ENCODE results near the gene MXD4. TPM values are rescaled to one million over a fixed set of nuclear protein-coding genes. Genes with fewer than 3 reads are reported as not detected.

Gene MXD4
- total RNA-seq, 6 donors from 2014 or later = 50.1 to 135 (median 76.4) TPM

DNA sequence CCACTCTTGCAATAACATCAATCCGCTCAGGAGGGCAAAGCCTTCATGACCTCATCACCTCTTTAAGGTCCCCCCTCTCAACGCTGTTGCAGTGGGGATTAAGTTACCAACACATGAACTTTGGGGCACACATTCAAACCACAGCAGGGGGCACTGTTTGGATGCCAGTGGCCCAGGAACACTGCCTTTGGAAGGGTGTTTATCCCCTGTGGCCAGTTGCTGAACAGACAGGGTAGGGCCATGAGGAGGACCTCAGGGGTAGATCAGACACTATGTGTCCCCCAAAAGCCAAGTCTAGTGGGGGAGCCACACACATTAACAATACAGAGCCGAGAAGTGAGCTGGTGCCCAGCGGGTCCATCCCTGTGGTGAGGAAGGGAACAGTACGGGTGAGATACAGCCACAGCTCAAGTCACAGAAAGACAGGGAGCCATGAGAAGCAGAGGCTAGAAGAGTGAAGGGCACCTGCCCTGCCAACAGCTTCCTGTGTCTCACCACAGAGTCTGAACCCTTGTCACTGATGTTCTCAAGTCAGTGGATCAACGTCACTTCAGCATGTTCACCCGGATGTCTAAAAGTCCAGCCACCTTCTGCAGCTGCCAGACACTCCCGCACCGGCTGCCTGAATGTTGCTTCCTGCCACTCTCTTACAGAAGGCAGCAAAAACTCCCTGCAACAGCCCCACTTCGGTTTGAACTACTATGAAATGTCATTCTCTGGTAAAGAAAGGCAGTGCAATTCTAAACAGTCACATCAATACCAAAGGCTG lies 19.9 kb upstream of the MXD4 start:
- WGBS, 2 donors = 60 to 62% methylated on average over 9 to 10 of the region's 10 CpGs
- peak; percentile 17 to 60 for ATAC-seq (ENCODE audit: low FRiP score in 2 of 2)
- H3K27ac ChIP-seq = peak overlapping the region in 2 of 4 donors; percentile 60 to 61

DNA sequence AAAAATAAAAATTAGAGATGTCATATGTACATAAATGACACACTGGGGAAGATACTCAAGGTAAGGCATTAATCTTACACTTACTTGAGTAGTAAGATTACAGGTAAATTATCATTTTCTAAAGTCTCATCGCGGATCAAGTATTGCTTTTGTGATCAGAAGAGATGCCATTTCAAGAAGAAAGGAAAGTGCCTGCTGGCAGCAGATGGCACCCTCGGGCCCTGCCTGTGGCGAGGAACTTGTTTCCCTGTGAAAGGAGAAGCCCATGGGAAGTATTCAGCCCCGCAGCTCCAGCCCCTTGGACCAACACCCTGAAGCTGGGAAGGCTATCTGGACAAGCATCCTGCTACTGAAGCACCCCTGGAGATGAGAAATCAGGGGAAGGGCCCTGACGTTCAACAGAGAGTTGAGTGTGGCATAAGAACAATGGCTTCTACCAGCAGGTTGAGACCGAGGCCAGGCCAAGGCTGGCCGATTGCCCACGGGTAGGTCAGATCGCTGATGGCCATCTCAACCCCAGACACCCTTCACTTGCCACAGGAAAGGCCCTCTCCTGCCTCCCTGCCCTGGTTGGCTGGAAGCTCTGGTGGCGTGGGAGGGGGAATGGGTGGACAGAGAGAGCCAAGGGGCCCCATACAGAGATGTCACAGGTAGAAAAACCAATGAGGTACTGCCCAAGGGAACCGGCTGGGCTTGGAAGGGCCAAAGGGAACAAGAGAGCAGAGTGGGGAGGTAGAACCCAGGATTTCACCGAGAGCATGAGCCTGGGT lies 18.8 kb upstream of the MXD4 start:
- H3K27ac ChIP-seq = peak overlapping the region in 1 of 4 donors; percentile 61
- H3K4me3 ChIP-seq = no peak overlapping the region
- H3K36me3 ChIP-seq = no peaks in the 10 kb centered on the region
- H3K27me3 ChIP-seq = no peaks in the 10 kb centered on the region
- H3K9me3 ChIP-seq = no peaks in the 10 kb centered on the region
- ATAC-seq (ENCODE audit: low FRiP score in 2 of 2) (no peak), DNase-seq (no peak)
- TF ChIP-seq EP300 (IDR thresholded peaks at IDR 0.05) = no peak
- TF ChIP-seq, protein P1, sequence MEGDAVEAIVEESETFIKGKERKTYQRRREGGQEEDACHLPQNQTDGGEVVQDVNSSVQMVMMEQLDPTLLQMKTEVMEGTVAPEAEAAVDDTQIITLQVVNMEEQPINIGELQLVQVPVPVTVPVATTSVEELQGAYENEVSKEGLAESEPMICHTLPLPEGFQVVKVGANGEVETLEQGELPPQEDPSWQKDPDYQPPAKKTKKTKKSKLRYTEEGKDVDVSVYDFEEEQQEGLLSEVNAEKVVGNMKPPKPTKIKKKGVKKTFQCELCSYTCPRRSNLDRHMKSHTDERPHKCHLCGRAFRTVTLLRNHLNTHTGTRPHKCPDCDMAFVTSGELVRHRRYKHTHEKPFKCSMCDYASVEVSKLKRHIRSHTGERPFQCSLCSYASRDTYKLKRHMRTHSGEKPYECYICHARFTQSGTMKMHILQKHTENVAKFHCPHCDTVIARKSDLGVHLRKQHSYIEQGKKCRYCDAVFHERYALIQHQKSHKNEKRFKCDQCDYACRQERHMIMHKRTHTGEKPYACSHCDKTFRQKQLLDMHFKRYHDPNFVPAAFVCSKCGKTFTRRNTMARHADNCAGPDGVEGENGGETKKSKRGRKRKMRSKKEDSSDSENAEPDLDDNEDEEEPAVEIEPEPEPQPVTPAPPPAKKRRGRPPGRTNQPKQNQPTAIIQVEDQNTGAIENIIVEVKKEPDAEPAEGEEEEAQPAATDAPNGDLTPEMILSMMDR (IDR thresholded peaks at IDR 0.05) = no peak
- no peak for TF ChIP-seq POLR2AphosphoS5 (IDR thresholded peaks at IDR 0.05)
- TF ChIP-seq POLR2A (IDR thresholded peaks at IDR 0.05) = no peak
- 86 to 92% methylated on average over 13 of the region's 13 CpGs for WGBS, 2 donors
- no peaks in the 10 kb centered on the region for H3K4me1 ChIP-seq

More for the DNA sequence above, 19.9 kb upstream of the MXD4 start:
- DNase-seq = peak in 1 of 2 donors; percentile 47
- H3K4me3 ChIP-seq = no peak overlapping the region
- TF ChIP-seq EP300 (IDR thresholded peaks at IDR 0.05) (no peak), POLR2A (IDR thresholded peaks at IDR 0.05) (peak in 1 of 4 donors; percentile 47), POLR2AphosphoS5 (IDR thresholded peaks at IDR 0.05) (peak; percentile 25 to 28)
- TF ChIP-seq, protein P1 (IDR thresholded peaks at IDR 0.05) = peak in 4 of 6 experiments; percentile 10 to 26 (median 22)
- H3K9me3 ChIP-seq = no peaks in the 10 kb centered on the region
- no peaks in the 10 kb centered on the region for H3K36me3 ChIP-seq
- H3K27me3 ChIP-seq = no peaks in the 10 kb centered on the region
- no peaks in the 10 kb centered on the region for H3K4me1 ChIP-seq

DNA sequence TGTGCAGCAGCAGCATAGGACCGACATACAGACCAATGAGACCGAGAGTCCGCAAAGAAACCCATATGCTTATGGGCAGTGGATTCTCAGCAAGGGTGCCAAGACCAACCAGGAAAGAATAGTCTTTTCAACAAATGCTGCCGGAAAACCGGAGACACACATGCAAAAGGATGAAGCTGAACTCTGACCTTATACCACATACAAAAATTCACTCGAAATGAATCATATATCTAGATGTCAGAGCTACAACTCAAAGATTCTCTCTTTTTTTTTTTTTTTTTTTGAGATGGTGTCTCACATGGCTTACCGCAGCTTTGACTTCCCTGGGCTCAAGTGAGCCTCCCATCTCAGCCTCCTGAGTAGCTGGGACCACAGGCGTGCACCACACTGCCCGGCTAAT lies 16.0 kb upstream of the MXD4 start:
- H3K27me3 ChIP-seq = no peaks in the 10 kb centered on the region
- no peak for DNase-seq
- 91 to 98% methylated on average over 9 of the region's 9 CpGs for WGBS, 2 donors
- H3K27ac ChIP-seq = no peak overlapping the region
- no peaks in the 10 kb centered on the region for H3K9me3 ChIP-seq
- ATAC-seq (ENCODE audit: low FRiP score in 2 of 2) = no peak
- H3K4me1 ChIP-seq = no peaks in the 10 kb centered on the region
- peaks cover 0 to under 1% (median 0%) of the 10 kb centered on the region in 4 donors for H3K36me3 ChIP-seq
- TF ChIP-seq EP300 (IDR thresholded peaks at IDR 0.05) (no peak), POLR2AphosphoS5 (IDR thresholded peaks at IDR 0.05) (no peak), POLR2A (IDR thresholded peaks at IDR 0.05) (no peak)
- TF ChIP-seq, protein P1 (IDR thresholded peaks at IDR 0.05) = no peak
- no peak overlapping the region for H3K4me3 ChIP-seq

DNA sequence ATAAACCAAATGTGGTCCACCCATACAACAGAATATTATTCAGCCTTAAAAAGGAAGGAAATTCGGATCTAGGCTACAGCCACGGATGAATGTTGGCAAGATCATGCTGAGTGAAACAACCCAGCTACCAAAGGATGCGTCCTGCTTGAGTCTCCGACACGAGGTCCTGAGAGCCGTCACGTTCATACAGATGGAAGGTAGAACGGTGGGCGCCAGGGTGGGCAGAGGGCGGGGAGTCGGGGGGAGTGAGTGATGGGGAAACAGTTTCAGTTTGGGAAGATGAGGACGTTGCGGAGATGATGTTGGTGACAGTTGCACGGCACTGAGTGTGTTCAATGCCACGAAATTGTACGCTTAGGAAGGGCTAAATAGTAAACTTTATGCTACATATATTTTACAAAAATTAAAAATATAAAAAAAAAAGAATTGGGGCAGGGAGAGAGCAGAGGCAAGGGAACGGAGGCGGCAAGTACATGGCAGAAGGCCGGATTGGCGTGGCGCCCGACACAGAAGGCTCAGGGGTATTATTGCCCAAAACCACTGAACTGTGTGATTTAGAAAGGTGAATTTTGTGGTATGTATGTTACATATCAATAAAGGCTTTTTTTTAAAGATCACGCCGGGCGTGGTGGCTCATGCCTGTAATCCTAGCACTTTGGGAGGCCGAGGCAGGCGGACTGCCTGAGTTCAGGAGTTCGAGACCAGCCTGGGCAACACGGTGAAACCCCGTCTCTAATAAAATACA lies 14.8 kb upstream of the MXD4 start:
- TF ChIP-seq, protein P1 (IDR thresholded peaks at IDR 0.05) = no peak
- no peak for TF ChIP-seq EP300 (IDR thresholded peaks at IDR 0.05)
- 94 to 95% methylated on average over 30 of the region's 30 CpGs for WGBS, 2 donors
- DNase-seq (peak in 1 of 2 donors; percentile 49), ATAC-seq (ENCODE audit: low FRiP score in 2 of 2) (no peak)
- Histone ChIP-seq H3K9me3 (no peaks in the 10 kb centered on the region), H3K27ac (no peak overlapping the region), H3K4me1 (no peaks in the 10 kb centered on the region), H3K4me3 (no peak overlapping the region), H3K27me3 (no peaks in the 10 kb centered on the region), H3K36me3 (peaks cover 0 to 5% (median 2%) of the 10 kb centered on the region in 4 donors)

All from upper lobe of left lung (tissue), 6 donors.